ENCODE measurements around the gene CPT2. TPM values are rescaled to one million over a fixed set of nuclear protein-coding genes. Genes with fewer than 3 reads are reported as not detected.

CPT2 gene
- total RNA-seq (2012; rRNA removed) (14.2 and 16.0 TPM in 2 replicates), polyA plus RNA-seq (2012; rRNA removed) (13.6 and 15.8 TPM in 2 replicates), Bru-seq, nascent RNA (percentile 66 among the genes with signal in this experiment), BruChase-seq, experiment 1, labeled RNA remaining after a 6-hour chase (percentile 62 among the genes with signal in this experiment), BruChase-seq, experiment 2, labeled RNA remaining after a 2-hour chase (percentile 58 among the genes with signal in this experiment)
- 7.7 and 11.3 TPM in 2 replicates for polyA plus RNA-seq (2012; cell fraction: cytosol; rRNA removed)
- polyA plus RNA-seq (2012; cell fraction: nucleus; rRNA removed; ENCODE audit: low replicate concordance): 5.3 and 8.3 TPM in 2 replicates
- long read RNA-seq, transcript CPT2-201 (5 exons, 3,094 nt): major isoform, 23 of 29 reads
- long read RNA-seq, partial matches to known transcripts: 2 of 29 reads
- long read RNA-seq, other reads (novel, unspliced or antisense): 2 of 29 reads

DNA sequence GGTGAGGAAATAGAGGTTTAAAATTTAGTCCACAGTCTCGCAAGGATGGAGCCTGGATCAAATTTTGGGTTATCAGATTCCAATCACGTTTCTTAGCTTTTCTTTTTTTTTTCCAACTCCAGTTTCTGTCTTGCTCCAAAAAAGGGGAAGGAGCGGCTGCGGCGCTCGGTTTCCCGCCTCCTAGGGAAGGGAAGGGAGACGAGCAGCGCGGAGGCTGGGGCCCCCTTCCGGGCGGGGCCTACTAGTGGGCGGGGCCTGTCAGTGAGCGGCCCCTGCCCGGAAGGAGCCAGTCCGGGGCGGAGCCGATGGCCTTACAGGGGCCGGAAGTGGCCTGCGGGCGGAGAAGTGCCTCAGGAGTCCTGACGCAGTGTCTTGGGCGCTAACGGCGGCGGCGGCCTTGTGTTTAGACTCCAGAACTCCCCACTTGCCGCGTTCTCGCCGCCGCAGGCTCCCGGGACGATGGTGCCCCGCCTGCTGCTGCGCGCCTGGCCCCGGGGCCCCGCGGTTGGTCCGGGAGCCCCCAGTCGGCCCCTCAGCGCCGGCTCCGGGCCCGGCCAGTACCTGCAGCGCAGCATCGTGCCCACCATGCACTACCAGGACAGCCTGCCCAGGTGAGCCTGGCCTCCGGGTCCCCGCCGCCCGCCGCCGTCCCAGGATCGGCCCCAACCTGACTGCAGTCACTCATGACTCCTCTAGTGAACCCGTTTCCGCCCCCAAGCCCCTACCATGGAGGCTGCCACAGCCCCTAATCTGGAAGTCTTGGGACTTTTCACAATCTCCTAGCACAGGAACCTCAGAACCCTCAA is at the start of gene CPT2:
Gene CPT2, plus strand, starts transcription at position 340 of the 806 bp plus-strand sequence. Its CDS starts 120 bp downstream, at position 460.
- H4K91ac ChIP-seq (ENCODE audit: insufficient read depth, low read depth, low read length): peak within 1 kb of the TSS; percentile 67
- H3K36me3 ChIP-seq (ENCODE audit: control insufficient read depth, insufficient read depth, low read length): peaks cover 10% of the 10 kb centered on the region
- H3K79me1 ChIP-seq (ENCODE audit: low read depth in 1 of 2, low read length in 2 of 2): peaks cover 25 to 33% of the 10 kb centered on the region in 2 experiments
- H2AK9ac ChIP-seq (replicated peaks; ENCODE audit: low read depth, low read length, poor library complexity): peak within 1 kb of the TSS; percentile 59
- peak; percentile 90 for DNase-seq
- H3K18ac ChIP-seq (ENCODE audit: low read depth, low read length): peak within 1 kb of the TSS; percentile 39; the same call in 1 of the 2 replicates
- no peaks in the 10 kb centered on the region for H3K9me3 ChIP-seq (ENCODE audit: control insufficient read depth, insufficient read depth, low read length)
- peak within 1 kb of the TSS; percentile 95 for H3K23ac ChIP-seq (ENCODE audit: low read depth, low read length)
- in situ Hi-C loops (cut with MboI; ENCODE audit: low sequenced_read_pairs) (no loop called here), intact Hi-C loops (cut with micrococcal nuclease) (loop anchor here (5.0 kb wide), 2 partner anchors 134 to 369 kb away; partner anchors contain the start of gene PODN), dilution Hi-C loops (cut with HindIII; ENCODE audit: low sequenced_read_pairs, unreplicated experiment) (no loop called here)
- WGBS, 2 experiments (ENCODE audit: extremely low coverage in 2 of 2, insufficient read length in 1 of 2): 1% methylated on average over 27 of the region's 57 CpGs; no CpG with 5 or more reads in 1 of the 2 experiments
- peak within 1 kb of the TSS; percentile 18; the same call in 1 of the 2 replicates for H2BK20ac ChIP-seq (ENCODE audit: low read depth, low read length)
- H3K9ac ChIP-seq (ENCODE audit: low read depth, low read length): peak within 1 kb of the TSS; percentile 90
- H2BK5ac ChIP-seq (ENCODE audit: low read depth, low read length, poor library complexity, severe bottlenecking): peak within 1 kb of the TSS; percentile 67
- CTCF ChIA-PET: no interaction called here
- peak within 1 kb of the TSS; percentile 68 for H3K4me3 ChIP-seq (ENCODE audit: insufficient read depth, low read depth, low read length)
- peaks cover 13% of the 10 kb centered on the region for H3K4me1 ChIP-seq (ENCODE audit: control insufficient read depth, insufficient read depth, low read length)
- peak; percentile 98 for ATAC-seq (ENCODE audit: low read depth)
- peak within 1 kb of the TSS; percentile 83 for H2AFZ ChIP-seq (replicated peaks; ENCODE audit: low read length, poor library complexity)
- H3K14ac ChIP-seq (replicated peaks; ENCODE audit: low read depth, low read length): peak within 1 kb of the TSS; percentile 93
- no peaks in the 10 kb centered on the region for H4K20me1 ChIP-seq (ENCODE audit: insufficient read depth, low read length)
- no peaks in the 10 kb centered on the region for H3K27me3 ChIP-seq (ENCODE audit: control insufficient read depth, insufficient read depth, low read length)
- H3K9me1 ChIP-seq (ENCODE audit: insufficient read depth, low read length): peaks cover 14% of the 10 kb centered on the region
- peak within 1 kb of the TSS; percentile 90 for H3K4me2 ChIP-seq (ENCODE audit: low read depth, low read length)
- H3K4ac ChIP-seq (ENCODE audit: low read depth, low read length): peak within 1 kb of the TSS; percentile 85
- BruUV-seq (replicated peaks): TSS peak; percentile 75
- H2AK5ac ChIP-seq (ENCODE audit: low read depth, low read length): peak within 1 kb of the TSS; percentile 77
- peak within 1 kb of the TSS; percentile 47 for H2BK120ac ChIP-seq (ENCODE audit: low read depth, low read length)
- peak within 1 kb of the TSS; percentile 59 for H4K5ac ChIP-seq (ENCODE audit: low read depth, low read length)
- H3K27ac ChIP-seq (ENCODE audit: insufficient read depth, low read length): peak within 1 kb of the TSS; percentile 83
- TF ChIP-seq, protein P1, sequence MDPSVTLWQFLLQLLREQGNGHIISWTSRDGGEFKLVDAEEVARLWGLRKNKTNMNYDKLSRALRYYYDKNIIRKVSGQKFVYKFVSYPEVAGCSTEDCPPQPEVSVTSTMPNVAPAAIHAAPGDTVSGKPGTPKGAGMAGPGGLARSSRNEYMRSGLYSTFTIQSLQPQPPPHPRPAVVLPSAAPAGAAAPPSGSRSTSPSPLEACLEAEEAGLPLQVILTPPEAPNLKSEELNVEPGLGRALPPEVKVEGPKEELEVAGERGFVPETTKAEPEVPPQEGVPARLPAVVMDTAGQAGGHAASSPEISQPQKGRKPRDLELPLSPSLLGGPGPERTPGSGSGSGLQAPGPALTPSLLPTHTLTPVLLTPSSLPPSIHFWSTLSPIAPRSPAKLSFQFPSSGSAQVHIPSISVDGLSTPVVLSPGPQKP (IDR thresholded peaks at IDR 0.05; ENCODE audit: borderline replicate concordance, low read depth, low read length): 0 out of 2 replicates have a peak, but pooled peaks have one; percentile 23
- TF ChIP-seq, protein P2, sequence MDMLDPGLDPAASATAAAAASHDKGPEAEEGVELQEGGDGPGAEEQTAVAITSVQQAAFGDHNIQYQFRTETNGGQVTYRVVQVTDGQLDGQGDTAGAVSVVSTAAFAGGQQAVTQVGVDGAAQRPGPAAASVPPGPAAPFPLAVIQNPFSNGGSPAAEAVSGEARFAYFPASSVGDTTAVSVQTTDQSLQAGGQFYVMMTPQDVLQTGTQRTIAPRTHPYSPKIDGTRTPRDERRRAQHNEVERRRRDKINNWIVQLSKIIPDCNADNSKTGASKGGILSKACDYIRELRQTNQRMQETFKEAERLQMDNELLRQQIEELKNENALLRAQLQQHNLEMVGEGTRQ (IDR thresholded peaks at IDR 0.05; ENCODE audit: low read depth, low read length): no peak
- peak; percentile 51; the same call in 1 of the 2 replicates for TF ChIP-seq MXI1 (IDR thresholded peaks at IDR 0.05; ENCODE audit: borderline replicate concordance, low read depth, low read length)
- TF ChIP-seq, protein P3, sequence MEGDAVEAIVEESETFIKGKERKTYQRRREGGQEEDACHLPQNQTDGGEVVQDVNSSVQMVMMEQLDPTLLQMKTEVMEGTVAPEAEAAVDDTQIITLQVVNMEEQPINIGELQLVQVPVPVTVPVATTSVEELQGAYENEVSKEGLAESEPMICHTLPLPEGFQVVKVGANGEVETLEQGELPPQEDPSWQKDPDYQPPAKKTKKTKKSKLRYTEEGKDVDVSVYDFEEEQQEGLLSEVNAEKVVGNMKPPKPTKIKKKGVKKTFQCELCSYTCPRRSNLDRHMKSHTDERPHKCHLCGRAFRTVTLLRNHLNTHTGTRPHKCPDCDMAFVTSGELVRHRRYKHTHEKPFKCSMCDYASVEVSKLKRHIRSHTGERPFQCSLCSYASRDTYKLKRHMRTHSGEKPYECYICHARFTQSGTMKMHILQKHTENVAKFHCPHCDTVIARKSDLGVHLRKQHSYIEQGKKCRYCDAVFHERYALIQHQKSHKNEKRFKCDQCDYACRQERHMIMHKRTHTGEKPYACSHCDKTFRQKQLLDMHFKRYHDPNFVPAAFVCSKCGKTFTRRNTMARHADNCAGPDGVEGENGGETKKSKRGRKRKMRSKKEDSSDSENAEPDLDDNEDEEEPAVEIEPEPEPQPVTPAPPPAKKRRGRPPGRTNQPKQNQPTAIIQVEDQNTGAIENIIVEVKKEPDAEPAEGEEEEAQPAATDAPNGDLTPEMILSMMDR (conservative IDR thresholded peaks at IDR 0.05; ENCODE audit: low read depth, low read length): peak; percentile 18; the same call in 1 of the 2 replicates
- TF ChIP-seq RFX5 (IDR thresholded peaks at IDR 0.05; ENCODE audit: low read depth, low read length): no peak
- TF ChIP-seq POLR2A (IDR thresholded peaks at IDR 0.05; ENCODE audit: low read depth, low read length): peak; percentile 91
- TF ChIP-seq MAZ (IDR thresholded peaks at IDR 0.05; ENCODE audit: borderline replicate concordance, low read depth, low read length): peak; percentile 95
- no peak for TF ChIP-seq NFE2L2 (IDR thresholded peaks at IDR 0.05; ENCODE audit: low read depth, low read length)
- H2BK15ac ChIP-seq (ENCODE audit: low read depth, low read length): peak within 1 kb of the TSS; percentile 33; the same call in 1 of the 3 replicates
- peak within 1 kb of the TSS; percentile 83 for H3K56ac ChIP-seq (ENCODE audit: extremely low read depth, insufficient read depth, low read length)
- H4K8ac ChIP-seq (ENCODE audit: low read depth in 2 of 2, low read length in 2 of 2): peak within 1 kb of the TSS; percentile 84 to 86
- POLR2A ChIA-PET (ENCODE audit: unreplicated experiment): interaction anchor here (0.6 to 1.0 kb wide), 4 partner anchors 15 to 52 kb away, joined by 3 to 5 read pairs (median 4); no protein-coding TSS in a partner anchor
